ENCODE measurements around the gene BTG1. TPM values are rescaled to one million over a fixed set of nuclear protein-coding genes. Genes with fewer than 3 reads are reported as not detected.

The BTG1 gene
- polyA plus RNA-seq, 3 donors, result 189 to 242 (median 192) TPM

DNA sequence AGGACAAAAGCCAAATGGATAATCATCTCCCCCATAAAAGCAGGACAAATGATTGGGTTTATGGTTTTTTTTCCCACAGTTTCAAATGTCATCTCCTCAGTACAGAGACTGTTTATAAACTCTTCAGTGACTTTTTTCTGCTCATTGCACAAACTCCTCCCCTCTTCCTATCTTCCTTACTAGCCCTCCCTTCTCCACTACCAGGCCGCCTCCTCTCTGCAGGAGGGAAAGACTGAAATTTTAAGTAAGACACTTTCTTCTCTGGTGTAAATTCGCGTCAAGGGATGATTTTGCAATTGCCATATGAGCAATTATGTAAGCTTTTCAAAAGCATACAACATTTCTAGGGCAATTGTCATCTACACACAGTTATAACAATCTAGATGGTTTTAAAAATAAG is 37.0 kb downstream of the BTG1 start:
- H3K9me3 ChIP-seq (replicated peaks in 1 of 2; ENCODE audit: control insufficient read depth in 1 of 2, insufficient read depth in 1 of 2, low read length in 2 of 2), result no peaks in the 10 kb centered on the region
- H3K27me3 ChIP-seq (ENCODE audit: control insufficient read depth in 2 of 2, insufficient read depth in 2 of 2, low read length in 2 of 2), result no peaks in the 10 kb centered on the region
- peak overlapping the region; percentile 32 for H3K4me2 ChIP-seq (replicated peaks; ENCODE audit: extremely low read depth, low read length, poor library complexity, severe bottlenecking)
- H3K4me1 ChIP-seq (ENCODE audit: control insufficient read depth in 1 of 2, insufficient read depth in 2 of 2, low read length in 2 of 2), result peaks cover 57 to 64% of the 10 kb centered on the region in 2 donors
- intact Hi-C loops (cut with micrococcal nuclease), result no loop called here
- no peak overlapping the region for H3K9ac ChIP-seq (ENCODE audit: insufficient read depth, low read length, poor library complexity, severe bottlenecking)
- H3K27ac ChIP-seq (ENCODE audit: low read depth in 1 of 2, low read length in 2 of 2), result peak overlapping the region in 1 of 2 donors; percentile 76
- peaks cover 13 to 16% of the 10 kb centered on the region in 2 donors for H3K36me3 Mint-ChIP-seq
- no peaks in the 10 kb centered on the region for H3K36me3 ChIP-seq (replicated peaks in 1 of 2; ENCODE audit: control insufficient read depth in 1 of 2, insufficient read depth in 2 of 2, low read length in 2 of 2)
- no CpG with 5 or more reads among the region's 3 CpGs for WGBS (ENCODE audit: insufficient coverage)
- H3K79me2 ChIP-seq (ENCODE audit: insufficient read depth, low read length), result peaks cover 59% of the 10 kb centered on the region
- peak; percentile 52 to 55 (median 54) for DNase-seq
- no peak for TF ChIP-seq CTCF (IDR thresholded peaks at IDR 0.05)
- peak overlapping the region in 1 of 3 experiments; percentile 30 for H3K4me3 ChIP-seq (replicated peaks in 1 of 3; ENCODE audit: low read depth in 2 of 3, low read length in 3 of 3)
- peak overlapping the region; percentile 6 to 77 for H3K4me3 Mint-ChIP-seq
- no peaks in the 10 kb centered on the region for H4K20me1 ChIP-seq (ENCODE audit: insufficient read depth, low read length)
- H3K27me3 Mint-ChIP-seq (ENCODE audit: low read depth in 3 of 3), result no peaks in the 10 kb centered on the region
- peaks cover 0 to 1% (median 0%) of the 10 kb centered on the region in 7 donors for H3K9me3 Mint-ChIP-seq
- H3K4me1 Mint-ChIP-seq, result peaks cover 66% of the 10 kb centered on the region
- peak overlapping the region; percentile 36 to 91 (median 86) for H3K27ac Mint-ChIP-seq
- H2AFZ ChIP-seq (ENCODE audit: insufficient read depth, low read depth, low read length, poor library complexity, severe bottlenecking), result no peak overlapping the region

GRCh38 chr12:92107621-92108131 is 38.0 kb downstream of the BTG1 start:
- Mint-ChIP-seq H3K27ac (peak overlapping the region in 4 of 7 donors; percentile 30 to 67 (median 58)), H3K4me1 (peaks cover 66% of the 10 kb centered on the region), H3K27me3 (ENCODE audit: low read depth in 3 of 3) (no peaks in the 10 kb centered on the region), H3K36me3 (peaks cover 13 to 16% of the 10 kb centered on the region in 2 donors), H3K4me3 (no peak overlapping the region), H3K9me3 (peaks cover 0 to 2% (median 0%) of the 10 kb centered on the region in 7 donors)
- no peak for TF ChIP-seq CTCF (IDR thresholded peaks at IDR 0.05)
- Histone ChIP-seq H3K36me3 (replicated peaks in 1 of 2; ENCODE audit: control insufficient read depth in 1 of 2, insufficient read depth in 2 of 2, low read length in 2 of 2) (no peaks in the 10 kb centered on the region), H3K79me2 (ENCODE audit: insufficient read depth, low read length) (peaks cover 50% of the 10 kb centered on the region), H3K4me1 (ENCODE audit: control insufficient read depth in 1 of 2, insufficient read depth in 2 of 2, low read length in 2 of 2) (peaks cover 57 to 64% of the 10 kb centered on the region in 2 donors), H3K27ac (ENCODE audit: low read depth in 1 of 2, low read length in 2 of 2) (peak overlapping the region in 1 of 2 donors; percentile 76), H3K9me3 (replicated peaks in 1 of 2; ENCODE audit: control insufficient read depth in 1 of 2, insufficient read depth in 1 of 2, low read length in 2 of 2) (no peaks in the 10 kb centered on the region), H3K4me2 (replicated peaks; ENCODE audit: extremely low read depth, low read length, poor library complexity, severe bottlenecking) (no peak overlapping the region), H3K27me3 (ENCODE audit: control insufficient read depth in 2 of 2, insufficient read depth in 2 of 2, low read length in 2 of 2) (no peaks in the 10 kb centered on the region), H2AFZ (ENCODE audit: insufficient read depth, low read depth, low read length, poor library complexity, severe bottlenecking) (no peak overlapping the region), H4K20me1 (ENCODE audit: insufficient read depth, low read length) (no peaks in the 10 kb centered on the region), H3K9ac (ENCODE audit: insufficient read depth, low read length, poor library complexity, severe bottlenecking) (no peak overlapping the region), H3K4me3 (replicated peaks in 1 of 3; ENCODE audit: low read depth in 2 of 3, low read length in 3 of 3) (no peak overlapping the region)
- intact Hi-C loops (cut with micrococcal nuclease), result no loop called here
- 93% methylated on average over 3 of the region's 7 CpGs for WGBS (ENCODE audit: insufficient coverage)
- no peak for DNase-seq

Data from CD14-positive monocyte (primary cell).